HG02885 (cell line): ENCODE measurements around the gene TESK2.
"Not testable (repeated sequence)": the region's sequence is repeated elsewhere in the genome, so short reads cannot be mapped to it uniquely, and the experiment has no call there.

Source experiments
- ATAC-seq: cut with Tn5 transposase; IDR thresholded peaks from one replicate; pipeline ENCODE4 v1.9.1; 2021; ENCODE audit warnings: mild to moderate bottlenecking; ENCODE audit not compliant: unreplicated experiment, poor library complexity

The TESK2 gene

DNA sequence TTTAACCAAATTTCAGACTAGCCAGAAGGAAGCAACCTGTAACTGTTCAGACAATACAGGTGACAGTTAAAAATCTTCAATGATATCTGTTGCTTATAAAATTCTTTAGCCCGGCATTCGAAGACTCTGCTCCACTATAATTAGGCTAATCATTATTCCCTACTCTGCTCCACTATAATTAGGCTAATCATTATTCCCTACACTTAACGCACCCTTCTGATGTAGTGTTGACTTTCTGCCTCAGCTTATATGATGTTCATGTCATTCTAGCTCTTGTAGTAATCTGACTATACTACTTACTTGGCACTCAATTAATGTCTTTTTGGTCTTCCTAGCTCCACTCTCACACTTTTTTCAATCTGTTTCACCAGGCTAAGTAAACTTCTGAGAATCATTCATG is 13.3 kb downstream of the TESK2 start:
- ATAC-seq = no peak

DNA sequence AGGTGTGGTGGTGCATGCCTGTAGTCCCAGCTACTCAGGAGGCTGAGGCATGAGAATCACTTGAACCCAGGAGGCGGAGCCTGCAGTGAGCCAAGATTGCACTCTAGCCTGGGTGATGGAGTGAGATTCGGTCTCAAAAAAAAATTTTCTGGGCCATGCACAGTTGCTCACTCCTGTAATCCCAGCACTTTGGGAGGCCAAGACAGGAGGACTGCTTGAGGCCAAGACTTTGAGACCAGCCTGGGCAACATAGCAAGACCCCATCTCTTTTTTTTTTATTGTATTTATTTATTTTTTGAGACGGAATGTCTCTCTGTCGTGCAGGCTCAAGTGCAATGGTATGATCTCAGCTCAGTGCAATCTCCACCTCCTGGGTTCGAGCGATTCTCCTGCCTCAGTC is 16.8 kb downstream of the TESK2 start:
- ATAC-seq = not testable (repeated sequence)

DNA sequence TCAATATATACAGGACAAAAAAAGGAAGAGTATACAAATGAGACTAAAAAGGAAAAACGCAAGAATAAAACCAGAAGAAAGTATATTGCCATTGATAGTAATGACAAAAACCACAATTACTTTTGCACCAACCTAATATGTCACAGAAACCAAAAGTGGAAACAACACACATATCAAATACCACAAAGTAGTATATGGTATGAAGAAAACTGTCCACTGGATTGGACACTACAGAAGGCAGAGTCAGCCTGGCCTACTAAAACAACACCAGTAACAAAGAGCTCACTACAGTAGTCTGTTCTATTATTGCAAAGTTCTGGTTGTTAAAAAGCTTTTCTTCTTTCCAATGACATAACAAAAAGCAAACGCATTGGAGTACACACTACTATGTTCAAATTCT is 17.7 kb downstream of the TESK2 start:
- ATAC-seq = no peak

DNA sequence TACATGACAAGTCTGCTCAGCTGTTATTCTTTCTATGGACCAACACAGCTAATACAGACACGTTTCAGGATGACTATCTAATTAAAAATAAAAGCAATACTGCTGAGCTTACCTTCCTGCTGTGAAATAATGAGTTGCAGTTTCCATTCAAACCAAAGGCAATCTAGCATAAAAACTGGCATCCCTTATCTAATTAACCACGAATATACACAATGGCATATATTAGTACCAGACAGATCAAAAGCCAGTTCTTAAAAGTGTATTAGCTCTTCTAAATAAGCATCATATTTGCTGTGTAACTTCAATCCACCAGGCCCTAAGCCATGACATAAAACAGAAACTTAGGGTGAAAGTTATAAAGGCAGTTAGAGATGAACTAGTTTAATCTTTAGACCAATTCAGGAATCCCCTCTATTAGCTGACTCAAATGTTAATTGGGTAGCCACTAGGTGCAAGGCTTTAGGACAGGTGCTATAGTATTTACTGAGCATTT is 20.6 kb downstream of the TESK2 start:
- no peak for ATAC-seq

GRCh38 chr1:45467353-45467752 is 23.6 kb downstream of the TESK2 start:
- ATAC-seq = not testable (repeated sequence)

DNA sequence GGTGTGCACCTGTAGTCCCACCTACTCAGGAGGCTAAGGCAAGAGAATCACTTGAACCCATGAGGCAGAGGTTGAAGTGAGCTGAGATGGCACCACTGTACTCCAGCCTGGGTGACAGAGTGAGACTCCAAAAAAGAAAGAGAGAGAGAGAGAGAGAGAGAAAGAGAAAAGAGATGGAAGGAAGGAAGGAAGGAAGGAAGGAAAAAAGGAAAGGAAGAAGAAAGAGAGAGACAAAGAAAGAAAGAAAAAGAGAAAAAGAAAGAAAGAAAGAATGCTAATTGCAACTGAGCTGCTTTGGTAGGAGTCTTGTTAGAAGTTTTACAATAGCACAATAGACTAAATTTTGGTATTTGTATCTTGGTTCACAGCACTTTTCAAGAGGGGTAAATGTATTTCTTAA is 25.7 kb downstream of the TESK2 start:
- ATAC-seq = no peak

DNA sequence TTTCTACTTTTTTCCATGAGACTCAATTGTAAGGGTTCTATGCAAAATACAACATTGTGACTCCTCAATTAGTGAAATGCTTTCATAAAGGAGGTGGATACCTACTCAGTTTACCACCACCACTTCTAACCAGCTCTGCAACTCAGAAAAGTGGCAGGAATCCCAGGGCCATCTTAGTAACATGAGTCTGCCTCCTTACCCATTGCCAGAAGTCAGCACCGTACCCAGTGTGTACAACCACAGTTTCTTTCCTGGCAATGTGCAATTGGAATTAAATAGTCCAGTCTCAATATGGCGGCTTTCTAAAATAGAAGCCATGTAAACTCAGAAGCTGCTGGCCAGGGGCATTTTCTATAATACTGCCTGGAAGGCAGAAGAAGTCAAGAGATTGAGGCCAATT is 32.1 kb downstream of the TESK2 start:
- no peak for ATAC-seq

DNA sequence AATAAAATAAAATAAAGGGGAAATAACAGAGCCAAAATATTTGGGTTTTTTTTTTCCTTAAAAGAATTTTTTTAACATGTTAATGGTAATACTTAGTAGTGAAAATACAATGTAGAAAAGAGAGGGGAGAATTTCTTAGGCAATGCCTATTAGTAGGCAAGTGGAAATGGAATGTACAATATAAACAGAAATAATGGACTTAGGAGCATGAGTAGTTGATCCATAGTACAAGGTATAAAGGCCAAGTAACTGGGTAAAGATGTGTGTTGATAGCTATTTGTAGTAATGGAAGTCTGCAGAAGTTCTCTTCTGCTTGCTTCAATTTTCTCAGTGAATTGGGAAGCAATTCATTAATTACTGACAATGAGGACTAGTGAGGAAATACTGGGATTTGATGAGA is 34.4 kb downstream of the TESK2 start:
- no peak for ATAC-seq

DNA sequence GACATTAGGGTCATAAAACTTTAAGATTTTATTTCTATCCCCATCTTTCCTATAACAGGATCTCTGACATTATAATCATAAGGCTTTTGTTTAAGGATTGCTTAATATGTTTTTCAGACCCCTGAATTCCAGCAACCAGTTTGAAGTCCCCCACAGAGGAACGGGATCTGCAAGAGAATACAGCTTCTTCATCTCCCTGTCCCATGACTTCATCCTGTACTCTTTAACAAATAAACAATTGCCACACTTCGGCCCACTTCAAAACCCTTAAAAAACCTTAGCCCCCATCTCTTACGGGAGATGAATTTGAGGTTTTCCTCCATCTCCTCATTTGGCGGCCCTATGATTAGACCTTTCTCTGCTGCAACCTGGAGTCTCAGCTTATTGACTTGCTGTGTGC is 35.8 kb downstream of the TESK2 start:
- no peak for ATAC-seq

GRCh38 chr1:45454464-45454863 is 36.5 kb downstream of the TESK2 start:
- no peak for ATAC-seq

DNA sequence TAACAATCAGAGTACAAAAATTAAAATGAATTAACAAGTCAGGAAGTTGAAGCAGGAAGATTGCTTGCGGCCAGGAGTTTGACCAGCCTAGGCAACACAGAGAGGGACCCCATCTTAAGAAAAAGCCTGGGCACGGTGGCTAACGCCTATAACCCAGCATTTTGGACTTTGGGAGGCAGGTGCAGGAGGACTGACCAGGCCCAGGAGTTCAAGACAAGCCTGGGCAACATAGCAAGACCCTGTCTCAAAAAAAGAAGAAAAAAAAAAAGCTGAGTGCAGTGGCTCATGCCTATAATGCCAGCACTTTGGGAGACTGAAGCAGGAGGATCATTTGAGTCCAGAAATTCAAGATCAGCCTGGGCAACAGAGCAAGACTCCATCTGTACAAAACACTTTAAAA is 38.5 kb downstream of the TESK2 start:
- ATAC-seq = no peak

GRCh38 chr1:45448357-45448756 is 42.6 kb downstream of the TESK2 start:
- ATAC-seq = no peak

GRCh38 chr1:45446950-45447672 is 43.9 kb downstream of the TESK2 start:
- no peak for ATAC-seq

GRCh38 chr1:45446530-45446929 is 44.4 kb downstream of the TESK2 start:
- no peak for ATAC-seq

DNA sequence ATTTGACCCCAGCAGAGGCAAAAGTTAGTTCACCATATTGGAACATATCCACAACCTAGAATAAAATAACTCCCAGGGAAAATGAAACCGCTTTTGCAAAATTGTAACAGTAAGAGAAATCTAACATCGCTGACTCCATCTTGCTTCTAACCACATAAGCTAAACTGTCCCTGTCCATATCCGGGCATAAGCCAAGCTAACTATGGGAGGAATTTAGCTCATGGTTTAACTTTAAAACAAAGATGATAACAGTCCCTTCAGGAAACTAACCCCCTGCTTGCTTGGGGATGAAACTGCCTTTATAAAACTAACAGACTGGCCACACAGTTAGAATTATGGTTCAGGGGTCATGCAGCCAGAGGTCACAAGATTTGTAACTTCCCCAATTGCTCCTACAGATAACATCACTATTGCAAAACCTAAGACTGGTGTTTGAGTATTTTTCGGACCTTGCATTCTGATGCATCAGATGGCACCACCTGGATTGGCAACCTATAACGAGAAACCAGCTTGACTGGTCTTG is 46.3 kb downstream of the TESK2 start:
- no peak for ATAC-seq

GRCh38 chr1:45443580-45444446 is 47.1 kb downstream of the TESK2 start:
- no peak for ATAC-seq

- ATAC-seq = no peak
Measured at GRCh38 chr1:45442272-45442671, 48.7 kb downstream of the TESK2 start.

- ATAC-seq = no peak
Measured at GRCh38 chr1:45437323-45437722, 53.6 kb downstream of the TESK2 start.

GRCh38 chr1:45430490-45430889 is 60.5 kb downstream of the TESK2 start:
- no peak for ATAC-seq

GRCh38 chr1:45429561-45430159 is 61.3 kb downstream of the TESK2 start:
- no peak for ATAC-seq
